Calu3 (cell line): ENCODE data around the gene RBM12. TPM values are rescaled to one million over a fixed set of nuclear protein-coding genes. Genes with fewer than 3 reads are reported as not detected.

Experiments used
- BruUV-seq: library from RNA; stranded (reverse); fragments of 400-500 nt; replicated peaks from 2 replicates; lab custom pipeline; 2021; lab: Mats Ljungman, UMichigan
- CTCF ChIA-PET: fragments of 300-600 bp; sonication (Branson Sonifier 250); formaldehyde crosslinking; loops from one replicate; lab custom pipeline; 2022; ENCODE audit warnings: antibody characterized with exemption; lab: Charles Lee
- DNase-seq: peaks from one replicate; pipeline ENCODE4 v3.0.0; 2022
- H3K27ac Mint-ChIP-seq: one replicate; pipeline ENCODE4 v1.8.0; 2022; ENCODE audit warnings: mixed read lengths; ENCODE audit not compliant: unreplicated experiment
- H3K27me3 Mint-ChIP-seq: one replicate; pipeline ENCODE4 v1.8.0; 2022; ENCODE audit warnings: mixed read lengths; ENCODE audit not compliant: unreplicated experiment
- H3K36me3 Mint-ChIP-seq: one replicate; pipeline ENCODE4 v1.8.0; 2022; ENCODE audit warnings: mild to moderate bottlenecking, moderate library complexity, mixed read lengths; ENCODE audit not compliant: insufficient read depth, unreplicated experiment
- H3K4me1 Mint-ChIP-seq: one replicate; pipeline ENCODE4 v1.8.0; 2022; ENCODE audit warnings: mild to moderate bottlenecking, low read depth, mixed read lengths; ENCODE audit not compliant: unreplicated experiment
- H3K4me3 Mint-ChIP-seq: one replicate; pipeline ENCODE4 v1.8.0; 2022; ENCODE audit warnings: mild to moderate bottlenecking, low read depth, moderate library complexity, mixed read lengths; ENCODE audit not compliant: unreplicated experiment
- H3K9me3 Mint-ChIP-seq: one replicate; pipeline ENCODE4 v1.8.0; 2022; ENCODE audit warnings: low read depth, mixed read lengths; ENCODE audit not compliant: unreplicated experiment
- CTCF ChIP-seq: fragments of 200-600 bp; IDR thresholded peaks from one replicate; pipeline ENCODE4 v1.8.0; 2022; ENCODE audit warnings: antibody characterized with exemption; ENCODE audit not compliant: unreplicated experiment
- intact Hi-C: fragments of 100-400 bp; cut with micrococcal nuclease; formaldehyde crosslinking; loops from one replicate; pipeline ENCODE4 v1.10.0; 2022; ENCODE audit not compliant: unreplicated experiment
- total RNA-seq: library from RNA; stranded (reverse); gene quantifications from 2 replicates; pipeline ENCODE4 v1.2.3, GENCODE V29; 2022

RBM12 gene
- total RNA-seq, 1 experiment from 2014 or later = 133 TPM

- Mint-ChIP-seq H3K27me3 (no peaks in the 10 kb centered on the region), H3K4me3 (no peak overlapping the region), H3K4me1 (peaks cover 37% of the 10 kb centered on the region), H3K36me3 (peaks cover 31% of the 10 kb centered on the region), H3K27ac (no peak overlapping the region), H3K9me3 (no peaks in the 10 kb centered on the region)
- no peak for DNase-seq
- no TSS peak for BruUV-seq
- CTCF ChIA-PET = no interaction called here
- intact Hi-C loops = no loop called here
- no peak for TF ChIP-seq CTCF
Observed at GRCh38 chr20:35641743-35642142, 23.0 kb downstream of the RBM12 start.

GRCh38 chr20:35640724-35641123, 24.0 kb downstream of the RBM12 start:
- H3K27ac Mint-ChIP-seq = peak overlapping the region; percentile 5
- peaks cover 28% of the 10 kb centered on the region for H3K36me3 Mint-ChIP-seq
- H3K4me3 Mint-ChIP-seq = no peak overlapping the region
- H3K9me3 Mint-ChIP-seq = no peaks in the 10 kb centered on the region
- intact Hi-C loops = no loop called here
- CTCF ChIA-PET = no interaction called here
- TF ChIP-seq CTCF = no peak
- BruUV-seq = no TSS peak
- no peak for DNase-seq
- no peaks in the 10 kb centered on the region for H3K27me3 Mint-ChIP-seq
- H3K4me1 Mint-ChIP-seq = peaks cover 37% of the 10 kb centered on the region

- no TSS peak for BruUV-seq
- DNase-seq = no peak
- intact Hi-C loops = no loop called here
- no peaks in the 10 kb centered on the region for H3K9me3 Mint-ChIP-seq
- CTCF ChIA-PET = interaction anchor here (1.6 kb wide), 1 partner anchor 20 kb away, joined by 6 read pairs; no protein-coding TSS in a partner anchor
- peaks cover 36% of the 10 kb centered on the region for H3K36me3 Mint-ChIP-seq
- H3K4me1 Mint-ChIP-seq = peaks cover 29% of the 10 kb centered on the region
- no peak overlapping the region for H3K4me3 Mint-ChIP-seq
- H3K27ac Mint-ChIP-seq = no peak overlapping the region
- H3K27me3 Mint-ChIP-seq = no peaks in the 10 kb centered on the region
- TF ChIP-seq CTCF = no peak
Observed at GRCh38 chr20:35638751-35639150, 25.9 kb downstream of the RBM12 start.

GRCh38 chr20:35637276-35637675, 27.4 kb downstream of the RBM12 start:
- Mint-ChIP-seq H3K9me3 (no peaks in the 10 kb centered on the region), H3K36me3 (peaks cover 38% of the 10 kb centered on the region), H3K27ac (no peak overlapping the region), H3K4me1 (peaks cover 29% of the 10 kb centered on the region), H3K4me3 (no peak overlapping the region), H3K27me3 (no peaks in the 10 kb centered on the region)
- DNase-seq = no peak
- CTCF ChIA-PET = interaction anchor here (0.5 to 0.9 kb wide), 3 partner anchors 18 to 124 kb away, joined by 3 to 8 read pairs (median 5); no protein-coding TSS in a partner anchor
- BruUV-seq = no TSS peak
- no peak for TF ChIP-seq CTCF
- intact Hi-C loops = no loop called here
